Neuron (in vitro differentiated cells): ENCODE data around the gene ZNF276.

Experiments used
- H2AFZ ChIP-seq: one replicate; pipeline ENCODE4 v1.6.1; 2013; ENCODE audit warnings: low read depth, mild to moderate bottlenecking, inconsistent platforms, low read length, moderate library complexity
- H3K27me3 ChIP-seq: one replicate; pipeline ENCODE4 v1.6.1; 2013; ENCODE audit warnings: low read length; ENCODE audit not compliant: insufficient read depth
- H3K36me3 ChIP-seq: one replicate; pipeline ENCODE4 v1.6.1; 2013; ENCODE audit warnings: low read length; ENCODE audit not compliant: insufficient read depth
- H3K4me1 ChIP-seq: one replicate; pipeline ENCODE4 v1.6.1; 2013; ENCODE audit warnings: low read length; ENCODE audit not compliant: insufficient read depth
- H3K4me3 ChIP-seq: 2 replicates; pipeline ENCODE4 v1.5.1; 2013; ENCODE audit warnings: mild to moderate bottlenecking, low read length, moderate library complexity
- H3K9me3 ChIP-seq: one replicate; pipeline ENCODE4 v1.6.1; 2013; ENCODE audit warnings: low read length

The ZNF276 gene

GRCh38 chr16:89729863-89730593, 8.7 kb downstream of the ZNF276 start:
- Histone ChIP-seq H3K4me3 (no peak overlapping the region), H3K9me3 (no peaks in the 10 kb centered on the region), H3K36me3 (peaks cover 60% of the 10 kb centered on the region), H3K27me3 (no peaks in the 10 kb centered on the region), H2AFZ (no peak overlapping the region), H3K4me1 (peaks cover 28% of the 10 kb centered on the region)

GRCh38 chr16:89730610-89731234, 9.4 kb downstream of the ZNF276 start:
- Histone ChIP-seq H3K4me1 (peaks cover 28% of the 10 kb centered on the region), H3K9me3 (no peaks in the 10 kb centered on the region), H3K36me3 (peaks cover 66% of the 10 kb centered on the region), H2AFZ (no peak overlapping the region), H3K27me3 (no peaks in the 10 kb centered on the region), H3K4me3 (no peak overlapping the region)

- H3K4me1 ChIP-seq = peaks cover 22% of the 10 kb centered on the region
- no peak overlapping the region for H3K4me3 ChIP-seq
- peaks cover 69% of the 10 kb centered on the region for H3K36me3 ChIP-seq
- H3K9me3 ChIP-seq = no peaks in the 10 kb centered on the region
- H2AFZ ChIP-seq = no peak overlapping the region
- no peaks in the 10 kb centered on the region for H3K27me3 ChIP-seq
These were observed 11.0 kb downstream of the ZNF276 start for GRCh38 chr16:89732142-89732917.

- Histone ChIP-seq H3K4me1 (peaks cover 18% of the 10 kb centered on the region), H3K4me3 (no peak overlapping the region), H3K36me3 (peaks cover 72% of the 10 kb centered on the region), H3K27me3 (no peaks in the 10 kb centered on the region), H2AFZ (no peak overlapping the region), H3K9me3 (no peaks in the 10 kb centered on the region)
These were observed 11.5 kb downstream of the ZNF276 start for GRCh38 chr16:89732918-89733242.

GRCh38 chr16:89733322-89733721, 12.0 kb downstream of the ZNF276 start:
- H3K9me3 ChIP-seq = no peaks in the 10 kb centered on the region
- no peaks in the 10 kb centered on the region for H3K27me3 ChIP-seq
- H3K4me1 ChIP-seq = peaks cover 16% of the 10 kb centered on the region
- no peak overlapping the region for H2AFZ ChIP-seq
- peaks cover 76% of the 10 kb centered on the region for H3K36me3 ChIP-seq
- H3K4me3 ChIP-seq = no peak overlapping the region

DNA sequence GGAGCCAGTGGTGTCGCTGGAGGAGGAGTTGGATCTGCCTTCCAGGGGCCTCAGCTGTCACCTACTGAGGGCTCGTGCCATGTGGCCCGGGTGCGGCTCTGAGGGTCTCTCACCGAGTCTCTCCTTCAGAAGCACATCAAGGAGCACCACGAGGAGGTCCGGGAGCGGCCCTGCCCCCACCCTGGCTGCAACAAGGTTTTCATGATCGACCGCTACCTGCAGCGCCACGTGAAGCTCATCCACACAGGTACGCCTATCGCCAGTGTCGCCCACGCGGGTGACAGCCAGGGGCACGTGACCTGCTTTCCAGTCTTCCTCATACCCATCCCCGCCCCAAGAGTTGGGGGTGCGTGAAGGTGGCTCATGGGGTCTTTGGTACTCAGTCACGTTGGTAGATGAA, 12.5 kb downstream of the ZNF276 start:
- H2AFZ ChIP-seq = no peak overlapping the region
- H3K27me3 ChIP-seq = no peaks in the 10 kb centered on the region
- peaks cover 78% of the 10 kb centered on the region for H3K36me3 ChIP-seq
- no peaks in the 10 kb centered on the region for H3K9me3 ChIP-seq
- peaks cover 16% of the 10 kb centered on the region for H3K4me1 ChIP-seq
- no peak overlapping the region for H3K4me3 ChIP-seq

- H3K4me1 ChIP-seq = no peaks in the 10 kb centered on the region
- H3K27me3 ChIP-seq = no peaks in the 10 kb centered on the region
- H3K9me3 ChIP-seq = no peaks in the 10 kb centered on the region
- no peak overlapping the region for H2AFZ ChIP-seq
- H3K36me3 ChIP-seq = peaks cover 82% of the 10 kb centered on the region
- H3K4me3 ChIP-seq = no peak overlapping the region
These were observed 15.2 kb downstream of the ZNF276 start for GRCh38 chr16:89736554-89736953.

- Histone ChIP-seq H2AFZ (no peak overlapping the region), H3K27me3 (no peaks in the 10 kb centered on the region), H3K4me3 (no peak overlapping the region), H3K4me1 (no peaks in the 10 kb centered on the region), H3K9me3 (no peaks in the 10 kb centered on the region), H3K36me3 (peaks cover 85% of the 10 kb centered on the region)
These were observed 16.2 kb downstream of the ZNF276 start for GRCh38 chr16:89737341-89738071.

GRCh38 chr16:89738072-89738377, 16.7 kb downstream of the ZNF276 start:
- H3K36me3 ChIP-seq = peaks cover 85% of the 10 kb centered on the region
- no peak overlapping the region for H3K4me3 ChIP-seq
- H3K9me3 ChIP-seq = no peaks in the 10 kb centered on the region
- H3K27me3 ChIP-seq = no peaks in the 10 kb centered on the region
- no peak overlapping the region for H2AFZ ChIP-seq
- H3K4me1 ChIP-seq = no peaks in the 10 kb centered on the region

GRCh38 chr16:89738538-89739317, 17.4 kb downstream of the ZNF276 start:
- no peaks in the 10 kb centered on the region for H3K9me3 ChIP-seq
- H3K4me1 ChIP-seq = no peaks in the 10 kb centered on the region
- no peak overlapping the region for H2AFZ ChIP-seq
- no peaks in the 10 kb centered on the region for H3K27me3 ChIP-seq
- H3K36me3 ChIP-seq = peaks cover 83% of the 10 kb centered on the region
- no peak overlapping the region for H3K4me3 ChIP-seq

DNA sequence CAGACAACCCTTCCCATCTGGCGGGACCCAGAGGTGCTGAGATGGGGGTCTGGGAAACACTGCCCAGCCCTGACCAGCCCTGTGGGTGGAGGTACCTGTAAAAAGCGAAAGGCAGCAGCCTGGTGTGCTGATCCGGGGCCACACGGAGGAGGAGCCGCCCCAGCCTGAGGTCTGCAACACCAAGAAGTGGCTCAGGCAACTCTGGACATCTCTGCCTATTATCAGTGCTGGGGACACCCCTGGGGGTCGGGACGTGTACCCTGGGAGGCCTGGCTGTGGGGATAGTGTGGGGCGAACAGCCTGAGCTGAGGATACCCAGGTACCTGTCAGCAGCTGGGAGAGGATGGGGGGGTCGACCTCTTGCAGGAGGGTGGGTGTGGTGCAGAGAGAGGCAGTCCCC, 18.0 kb downstream of the ZNF276 start:
- Histone ChIP-seq H3K9me3 (no peaks in the 10 kb centered on the region), H3K4me3 (no peak overlapping the region), H3K27me3 (no peaks in the 10 kb centered on the region), H2AFZ (no peak overlapping the region), H3K36me3 (peaks cover 85% of the 10 kb centered on the region), H3K4me1 (no peaks in the 10 kb centered on the region)

GRCh38 chr16:89741342-89742014, 20.1 kb downstream of the ZNF276 start:
- Histone ChIP-seq H3K9me3 (no peaks in the 10 kb centered on the region), H3K27me3 (no peaks in the 10 kb centered on the region), H3K36me3 (peaks cover 87% of the 10 kb centered on the region), H3K4me3 (no peak overlapping the region), H2AFZ (no peak overlapping the region), H3K4me1 (no peaks in the 10 kb centered on the region)
